Measurements from ENCODE around the gene CACNA2D3.

DNA sequence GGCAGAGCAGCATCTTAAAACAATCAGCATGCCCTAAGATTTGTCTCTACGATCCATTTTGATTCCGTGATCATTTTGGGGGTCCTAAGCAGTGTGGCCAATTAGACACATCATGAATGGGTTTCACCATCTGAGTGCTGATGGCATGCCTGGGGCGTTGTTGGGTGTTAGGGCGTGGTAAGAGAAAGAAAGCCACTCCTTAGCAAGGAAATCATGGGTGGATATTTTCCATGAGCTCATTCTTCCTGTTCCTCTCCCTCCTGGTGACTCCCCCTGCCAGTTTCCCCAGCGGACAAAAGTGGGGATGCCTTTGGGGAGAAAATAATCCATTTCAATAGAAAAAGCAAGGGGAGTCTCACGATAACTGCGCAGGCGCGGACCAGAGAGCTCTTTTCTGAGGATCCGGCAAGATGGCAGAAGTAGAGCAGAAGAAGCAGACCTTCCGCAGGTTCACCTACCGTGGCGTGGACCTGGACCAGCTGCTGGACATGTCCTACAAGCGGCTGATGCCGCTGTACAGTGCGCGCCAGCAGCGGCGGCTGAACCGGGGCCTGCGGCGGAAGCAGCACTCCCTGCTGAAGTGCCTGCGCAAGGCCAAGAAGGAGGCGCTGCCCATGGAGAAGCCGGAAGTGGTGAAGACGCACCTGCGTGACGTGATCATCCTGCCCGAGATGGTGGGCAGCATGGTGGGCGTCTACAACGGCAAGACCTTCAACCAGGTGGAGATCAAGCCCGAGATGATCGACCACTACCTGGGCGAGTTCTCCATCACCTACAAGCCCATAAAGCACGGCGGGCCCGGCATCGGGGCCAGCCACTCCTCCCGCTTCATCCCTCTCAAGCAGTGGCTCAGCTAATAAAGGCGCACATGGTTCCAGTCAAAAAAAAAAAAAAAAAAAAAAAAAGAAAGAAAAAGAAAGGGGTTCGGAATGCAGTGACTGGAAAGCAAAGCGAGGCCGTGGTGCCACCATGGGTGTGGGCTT is 503.7 kb downstream of the CACNA2D3 start:
- TF ChIP-seq GATA2 (IDR thresholded peaks at IDR 0.05; ENCODE audit: low read depth, low read length), result no peak
- no peak for TF ChIP-seq GATA3 (IDR thresholded peaks at IDR 0.05; ENCODE audit: low read depth, low read length)
